ENCODE data around the gene GALNT5.

- TF ChIP-seq, protein P1, sequence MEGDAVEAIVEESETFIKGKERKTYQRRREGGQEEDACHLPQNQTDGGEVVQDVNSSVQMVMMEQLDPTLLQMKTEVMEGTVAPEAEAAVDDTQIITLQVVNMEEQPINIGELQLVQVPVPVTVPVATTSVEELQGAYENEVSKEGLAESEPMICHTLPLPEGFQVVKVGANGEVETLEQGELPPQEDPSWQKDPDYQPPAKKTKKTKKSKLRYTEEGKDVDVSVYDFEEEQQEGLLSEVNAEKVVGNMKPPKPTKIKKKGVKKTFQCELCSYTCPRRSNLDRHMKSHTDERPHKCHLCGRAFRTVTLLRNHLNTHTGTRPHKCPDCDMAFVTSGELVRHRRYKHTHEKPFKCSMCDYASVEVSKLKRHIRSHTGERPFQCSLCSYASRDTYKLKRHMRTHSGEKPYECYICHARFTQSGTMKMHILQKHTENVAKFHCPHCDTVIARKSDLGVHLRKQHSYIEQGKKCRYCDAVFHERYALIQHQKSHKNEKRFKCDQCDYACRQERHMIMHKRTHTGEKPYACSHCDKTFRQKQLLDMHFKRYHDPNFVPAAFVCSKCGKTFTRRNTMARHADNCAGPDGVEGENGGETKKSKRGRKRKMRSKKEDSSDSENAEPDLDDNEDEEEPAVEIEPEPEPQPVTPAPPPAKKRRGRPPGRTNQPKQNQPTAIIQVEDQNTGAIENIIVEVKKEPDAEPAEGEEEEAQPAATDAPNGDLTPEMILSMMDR (IDR thresholded peaks at IDR 0.05; ENCODE audit: extremely low read depth in 1 of 2, insufficient read depth in 1 of 2, low read depth in 1 of 2, low read length in 2 of 2) = no peak
- TF ChIP-seq POLR2A (IDR thresholded peaks at IDR 0.05; ENCODE audit: low read depth, low read length) (no peak), JUN (IDR thresholded peaks at IDR 0.05; ENCODE audit: borderline replicate concordance, insufficient read depth, insufficient read length, low read depth) (no peak)
These were observed 12.2 kb upstream of the GALNT5 start for GRCh38 chr2:157245144-157245840.
